ENCODE results near the gene PYGM. TPM values are rescaled to one million over a fixed set of nuclear protein-coding genes. Genes with fewer than 3 reads are reported as not detected.
A peak's percentile ranks its signal among the peaks of the same experiment; 100 is the strongest.

PYGM gene
- total RNA-seq (1 to 10 TPM; 2.7 to 7.2 (median 5.1) TPM), polyA plus RNA-seq (1 to 10 TPM; 1.7 to 2.4 (median 2.1) TPM)
- long read RNA-seq, donor 1 = 0 reads
- long read RNA-seq, donor 2 = 0 reads

- H3K4me3 ChIP-seq = no peak within 1 kb of the TSS
- no peaks in the 10 kb centered on the region for H3K9me3 ChIP-seq
- peak within 1 kb of the TSS in 6 of 8 donors; percentile 28 to 91 (median 82) for H3K27ac ChIP-seq
- peaks cover 47 to 71% (median 61%) of the 10 kb centered on the region in 6 donors for H3K4me1 ChIP-seq
- peak; percentile 73 for DNase-seq
- WGBS, 5 donors = 65 to 79% (median 76%) methylated on average over 21 to 24 of the region's 24 CpGs
- no peaks in the 10 kb centered on the region for H3K27me3 ChIP-seq (replicated peaks in 1 of 7)
- intact Hi-C loops (cut with DNase I; ENCODE audit: low total_unique reads) = no loop called here
- no peak for TF ChIP-seq POLR2A (IDR thresholded peaks at IDR 0.05)
- TF ChIP-seq POLR2AphosphoS5 (IDR thresholded peaks at IDR 0.05) = peak; percentile 29 to 72 (median 51)
- H3K36me3 ChIP-seq = peaks cover 0 to 52% (median 24%) of the 10 kb centered on the region in 6 donors
Observed at GRCh38 chr11:64759722-64760719, at the start of gene PYGM. TSS of gene PYGM (minus strand) at chr11:64759974. CDS start at chr11:64759898, 76 bp downstream.

GRCh38 chr11:64805481-64805880, 45.7 kb upstream of the PYGM start:
- no peak overlapping the region for H3K4me3 ChIP-seq
- no peak overlapping the region for H3K27ac ChIP-seq
- intact Hi-C loops (cut with DNase I; ENCODE audit: low total_unique reads) = no loop called here
- TF ChIP-seq POLR2AphosphoS5 (IDR thresholded peaks at IDR 0.05) = no peak
- no peak for TF ChIP-seq POLR2A (IDR thresholded peaks at IDR 0.05)
- TF ChIP-seq CTCF (IDR thresholded peaks at IDR 0.05 in 8 of 11, conservative IDR thresholded peaks at IDR 0.05 in 3 of 11) = no peak
- DNase-seq = no peak
- WGBS, 5 donors = 89 to 98% (median 91%) methylated on average over 5 to 9 of the region's 9 CpGs
- peaks cover 34 to 84% (median 55%) of the 10 kb centered on the region in 6 donors for H3K4me1 ChIP-seq
- no peaks in the 10 kb centered on the region for H3K27me3 ChIP-seq (replicated peaks in 1 of 7)
- H3K36me3 ChIP-seq = peaks cover 0 to 50% (median 17%) of the 10 kb centered on the region in 6 donors
- no peaks in the 10 kb centered on the region for H3K9me3 ChIP-seq

- WGBS, 5 donors = 91 to 94% (median 93%) methylated on average over 21 to 41 of the region's 41 CpGs
- DNase-seq = peak; percentile 81
Observed at GRCh38 chr11:64804346-64805210, 44.8 kb upstream of the PYGM start.

More at GRCh38 chr11:64804346-64805210, 44.8 kb upstream of the PYGM start:
- Histone ChIP-seq H3K9me3 (no peaks in the 10 kb centered on the region), H3K27ac (peak overlapping the region in 7 of 8 donors; percentile 79 to 94 (median 88)), H3K27me3 (replicated peaks in 1 of 7) (no peaks in the 10 kb centered on the region), H3K4me3 (peak overlapping the region in 1 of 8 donors; percentile 84), H3K4me1 (peaks cover 41 to 85% (median 59%) of the 10 kb centered on the region in 6 donors), H3K36me3 (peaks cover 0 to 59% (median 21%) of the 10 kb centered on the region in 6 donors)
- TF ChIP-seq CTCF (IDR thresholded peaks at IDR 0.05 in 8 of 11, conservative IDR thresholded peaks at IDR 0.05 in 3 of 11) (no peak), POLR2A (IDR thresholded peaks at IDR 0.05) (no peak), POLR2AphosphoS5 (IDR thresholded peaks at IDR 0.05) (peak in 1 of 3 donors; percentile 9)
- intact Hi-C loops (cut with DNase I; ENCODE audit: low total_unique reads) = no loop called here
